Osteoblast (primary cell): ENCODE data around the gene ZYX. TPM values are rescaled to one million over a fixed set of nuclear protein-coding genes. Genes with fewer than 3 reads are reported as not detected.
"Not testable (repeated sequence)": the region's sequence is repeated elsewhere in the genome, so short reads cannot be mapped to it uniquely, and the experiment has no call there.

ENCODE experiments used
- DNase-seq: peaks from one replicate; pipeline ENCODE4 v3.0.0; 2011; ENCODE audit warnings: low spot score, mixed read lengths; ENCODE audit not compliant: insufficient read length; ENCODE audit errors: missing footprints
- H2AFZ ChIP-seq: 2 replicates; pipeline ENCODE4 v1.6.0; 2011; ENCODE audit warnings: mild to moderate bottlenecking, low read length
- H3K27ac ChIP-seq: 2 replicates; pipeline ENCODE4 v1.5.1; 2011; ENCODE audit warnings: mild to moderate bottlenecking, low read depth, low read length, moderate library complexity
- H3K27me3 ChIP-seq: 2 replicates; pipeline ENCODE4 v1.6.0; 2012; ENCODE audit warnings: mild to moderate bottlenecking, control low read depth, inconsistent platforms, low read length, moderate library complexity; ENCODE audit not compliant: insufficient read depth
- H3K36me3 ChIP-seq: 2 replicates; pipeline ENCODE4 v1.5.1; 2011; ENCODE audit warnings: mild to moderate bottlenecking, low read length, control low read depth, moderate library complexity; ENCODE audit not compliant: insufficient read depth
- H3K4me1 ChIP-seq: 2 replicates; pipeline ENCODE4 v1.5.1; 2011; ENCODE audit warnings: mild to moderate bottlenecking, low read length, control low read depth, moderate library complexity; ENCODE audit not compliant: insufficient read depth
- H3K4me2 ChIP-seq: 2 replicates; pipeline ENCODE4 v1.6.0; 2011; ENCODE audit warnings: mild to moderate bottlenecking, low read length; ENCODE audit not compliant: insufficient read depth
- H3K4me3 ChIP-seq: fragments of 200-600 bp; sonication (generic); 3 replicates; pipeline ENCODE4 v1.5.1; 2012; ENCODE audit warnings: mild to moderate bottlenecking, low read length, inconsistent platforms; ENCODE audit not compliant: insufficient read depth
- H3K79me2 ChIP-seq: 2 replicates; pipeline ENCODE4 v1.6.0; 2012; ENCODE audit warnings: mild to moderate bottlenecking, low read length, control low read depth, inconsistent platforms; ENCODE audit not compliant: insufficient read depth
- H3K9me3 ChIP-seq: 2 replicates; pipeline ENCODE4 v1.5.1; 2011; ENCODE audit warnings: low read depth, low read length, control low read depth
- H4K20me1 ChIP-seq: 2 replicates; pipeline ENCODE4 v1.6.0; 2012; ENCODE audit warnings: mild to moderate bottlenecking, low read length, control low read depth; ENCODE audit not compliant: insufficient read depth
- total RNA-seq: library from RNA; depleted of rRNA; stranded (reverse); fragments of >200 nt; gene quantifications from 2 replicates; pipeline ENCODE4 v1.2.3, GENCODE V29; 2012
- TF ChIP-seq, protein P1 (sequence below): IDR thresholded peaks from 2 replicates; pipeline ENCODE4 v1.5.1; 2011; ENCODE audit warnings: mild to moderate bottlenecking, low read depth, low read length, moderate library complexity; ENCODE audit errors: extremely low read depth

Gene ZYX
- total RNA-seq, 1 donor: 47.4 TPM

DNA sequence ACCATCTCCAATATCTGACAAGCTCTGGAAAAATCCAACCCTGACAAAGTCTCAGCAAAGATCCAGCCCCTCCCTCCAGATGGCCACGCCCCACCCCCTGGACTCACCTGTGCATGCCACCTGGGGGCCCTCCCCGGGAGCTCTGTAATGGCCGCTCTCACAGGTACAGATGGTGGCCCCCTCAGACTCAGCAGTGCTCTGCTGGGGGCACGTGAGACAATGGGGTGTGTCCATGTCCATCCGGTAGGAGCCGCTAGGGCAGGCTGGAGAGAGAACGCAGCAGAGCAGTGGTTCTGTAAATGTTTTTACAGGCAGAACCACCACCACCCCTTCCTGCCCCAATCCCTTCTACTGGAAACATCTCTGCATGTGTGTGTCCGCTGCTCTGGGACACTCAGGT is 18.0 kb downstream of the ZYX start:
- Histone ChIP-seq H3K36me3 (no peaks in the 10 kb centered on the region), H3K4me3 (no peak overlapping the region), H3K4me2 (no peak overlapping the region), H3K79me2 (no peaks in the 10 kb centered on the region), H3K27ac (no peak overlapping the region), H3K27me3 (peaks cover 3% of the 10 kb centered on the region), H3K9me3 (no peaks in the 10 kb centered on the region), H3K4me1 (no peaks in the 10 kb centered on the region), H2AFZ (no peak overlapping the region), H4K20me1 (no peaks in the 10 kb centered on the region)
- DNase-seq: no peak
- TF ChIP-seq, protein P1, sequence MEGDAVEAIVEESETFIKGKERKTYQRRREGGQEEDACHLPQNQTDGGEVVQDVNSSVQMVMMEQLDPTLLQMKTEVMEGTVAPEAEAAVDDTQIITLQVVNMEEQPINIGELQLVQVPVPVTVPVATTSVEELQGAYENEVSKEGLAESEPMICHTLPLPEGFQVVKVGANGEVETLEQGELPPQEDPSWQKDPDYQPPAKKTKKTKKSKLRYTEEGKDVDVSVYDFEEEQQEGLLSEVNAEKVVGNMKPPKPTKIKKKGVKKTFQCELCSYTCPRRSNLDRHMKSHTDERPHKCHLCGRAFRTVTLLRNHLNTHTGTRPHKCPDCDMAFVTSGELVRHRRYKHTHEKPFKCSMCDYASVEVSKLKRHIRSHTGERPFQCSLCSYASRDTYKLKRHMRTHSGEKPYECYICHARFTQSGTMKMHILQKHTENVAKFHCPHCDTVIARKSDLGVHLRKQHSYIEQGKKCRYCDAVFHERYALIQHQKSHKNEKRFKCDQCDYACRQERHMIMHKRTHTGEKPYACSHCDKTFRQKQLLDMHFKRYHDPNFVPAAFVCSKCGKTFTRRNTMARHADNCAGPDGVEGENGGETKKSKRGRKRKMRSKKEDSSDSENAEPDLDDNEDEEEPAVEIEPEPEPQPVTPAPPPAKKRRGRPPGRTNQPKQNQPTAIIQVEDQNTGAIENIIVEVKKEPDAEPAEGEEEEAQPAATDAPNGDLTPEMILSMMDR: no peak

DNA sequence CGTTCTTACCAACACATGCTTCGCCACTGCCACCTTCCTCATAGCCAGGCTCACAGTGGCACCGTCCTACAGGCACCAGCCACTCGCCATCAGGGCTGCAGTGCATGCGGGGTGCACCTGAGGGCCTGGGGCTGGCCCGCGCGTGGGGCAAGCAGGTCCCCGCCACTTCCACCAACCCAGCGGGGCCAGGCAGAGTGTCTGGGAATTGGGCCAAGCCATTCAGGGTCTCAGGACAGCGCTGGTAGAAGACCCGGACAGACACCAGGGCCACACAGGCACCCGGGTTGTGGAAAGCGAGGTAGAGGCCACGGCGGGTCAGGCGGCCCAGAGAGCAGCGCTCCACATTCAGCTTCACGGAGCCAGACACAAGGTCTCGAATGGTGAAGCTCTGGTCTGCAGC is 18.5 kb downstream of the ZYX start:
- no peak overlapping the region for H3K27ac ChIP-seq
- no peaks in the 10 kb centered on the region for H3K36me3 ChIP-seq
- H2AFZ ChIP-seq: no peak overlapping the region
- H3K4me2 ChIP-seq: no peak overlapping the region
- peaks cover 3% of the 10 kb centered on the region for H3K27me3 ChIP-seq
- no peaks in the 10 kb centered on the region for H3K4me1 ChIP-seq
- no peak overlapping the region for H3K4me3 ChIP-seq
- no peaks in the 10 kb centered on the region for H3K9me3 ChIP-seq
- H3K79me2 ChIP-seq: no peaks in the 10 kb centered on the region
- TF ChIP-seq, protein P1: no peak
- DNase-seq: no peak
- no peaks in the 10 kb centered on the region for H4K20me1 ChIP-seq

DNA sequence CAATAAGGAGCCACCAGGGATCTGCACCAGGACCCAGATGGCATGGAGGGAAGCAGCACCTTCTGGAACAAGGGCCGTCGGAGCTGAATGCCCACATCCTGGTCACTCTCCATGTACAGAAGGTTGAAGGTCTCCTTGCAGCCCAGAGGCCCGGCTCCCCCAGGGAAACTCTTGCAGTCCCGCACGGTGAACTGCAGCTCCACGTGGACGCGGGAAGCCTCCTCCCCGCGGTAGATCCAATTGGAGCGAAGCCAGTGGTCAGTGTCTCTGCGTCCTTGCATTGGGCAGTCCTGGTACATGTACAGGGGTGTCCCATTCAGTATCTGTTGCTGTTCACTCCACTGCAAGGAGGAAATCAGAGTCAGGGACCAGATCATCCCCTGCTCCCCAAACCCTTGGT is 20.1 kb downstream of the ZYX start:
- Histone ChIP-seq H4K20me1 (no peaks in the 10 kb centered on the region), H3K79me2 (no peaks in the 10 kb centered on the region), H3K27me3 (peaks cover 3% of the 10 kb centered on the region), H2AFZ (no peak overlapping the region), H3K4me3 (no peak overlapping the region), H3K9me3 (no peaks in the 10 kb centered on the region), H3K27ac (no peak overlapping the region), H3K36me3 (no peaks in the 10 kb centered on the region), H3K4me2 (no peak overlapping the region), H3K4me1 (no peaks in the 10 kb centered on the region)
- DNase-seq: no peak
- TF ChIP-seq, protein P1: no peak

DNA sequence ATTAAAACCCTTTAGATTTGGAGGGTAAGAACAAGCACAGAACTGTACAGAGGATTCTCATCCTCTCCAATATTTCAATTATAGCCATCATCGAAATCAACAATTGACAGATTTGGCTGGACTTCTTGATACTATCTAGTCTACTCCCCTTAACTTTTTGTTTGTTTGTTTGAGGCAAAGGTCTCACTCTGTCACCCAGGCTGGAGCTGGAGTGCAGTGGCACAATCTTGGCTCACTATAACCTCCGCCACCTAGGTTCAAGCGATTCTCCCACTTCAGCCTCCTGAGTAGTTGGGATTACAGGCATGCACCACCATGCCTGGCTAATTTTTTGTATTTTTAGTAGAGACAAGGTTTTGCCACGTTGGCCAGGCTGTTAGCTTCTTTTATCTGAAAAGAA is 21.1 kb downstream of the ZYX start:
- not testable (repeated sequence) for H3K79me2 ChIP-seq, H3K27ac ChIP-seq, H3K9me3 ChIP-seq, H3K4me2 ChIP-seq, H3K4me1 ChIP-seq, H4K20me1 ChIP-seq, H2AFZ ChIP-seq, H3K27me3 ChIP-seq, H3K4me3 ChIP-seq, DNase-seq, H3K36me3 ChIP-seq
